Epithelial cell of alveolus of lung (primary cell): ENCODE measurements around the gene EEF2K. TPM values are rescaled to one million over a fixed set of nuclear protein-coding genes. Genes with fewer than 3 reads are reported as not detected.

Experiments
- total RNA-seq: library from RNA; depleted of rRNA; stranded (reverse); fragments of >200 nt; gene quantifications from 2 replicates; pipeline ENCODE4 v1.2.1, GENCODE V29; 2015

The EEF2K gene
- total RNA-seq = 13.1 and 13.3 TPM in 2 replicates

GRCh38 chr16:22206013-22206841, at the start of gene EEF2K:
TSS of gene EEF2K (plus strand) at chr16:22206278. CDS start at chr16:22225730, 19,452 bp downstream.

DNA sequence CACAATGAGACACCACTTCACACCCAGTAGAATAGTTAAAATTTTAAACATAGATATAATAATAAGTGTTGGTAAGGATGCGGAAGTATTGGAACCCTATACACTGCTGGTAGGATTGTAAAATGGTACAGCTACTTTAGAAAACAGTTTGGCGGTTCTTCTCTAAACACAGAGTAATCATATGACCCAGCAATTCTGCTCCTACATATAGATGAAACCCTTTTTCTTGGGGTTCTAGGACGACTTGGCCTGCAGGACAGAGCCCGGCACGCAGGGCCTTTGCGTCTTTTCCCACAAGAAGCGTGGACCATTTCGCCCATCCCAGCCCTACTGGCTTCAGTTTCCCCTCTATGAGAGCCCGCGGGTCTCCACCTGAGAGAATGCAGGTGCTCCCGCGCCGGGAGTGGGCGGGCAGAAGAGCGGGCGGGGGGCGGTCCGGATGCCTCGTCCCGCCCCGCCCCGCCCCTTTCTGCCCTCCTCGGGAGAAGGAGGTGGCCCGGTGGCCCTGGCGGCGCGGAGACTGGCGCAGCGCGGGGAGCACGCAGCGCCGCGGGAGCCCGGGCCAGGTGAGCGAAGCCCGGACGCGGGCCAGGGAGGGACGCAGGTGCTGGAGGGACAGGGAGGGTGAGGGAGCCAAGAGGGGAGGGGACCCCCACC, 44.0 kb upstream of the EEF2K start, which contains the start of gene SDR42E2:
Gene SDR42E2 (plus strand): TSS at position 508 of the 657 bp plus-strand sequence. CDS start 3,077 bp downstream, outside the sequence.

DNA sequence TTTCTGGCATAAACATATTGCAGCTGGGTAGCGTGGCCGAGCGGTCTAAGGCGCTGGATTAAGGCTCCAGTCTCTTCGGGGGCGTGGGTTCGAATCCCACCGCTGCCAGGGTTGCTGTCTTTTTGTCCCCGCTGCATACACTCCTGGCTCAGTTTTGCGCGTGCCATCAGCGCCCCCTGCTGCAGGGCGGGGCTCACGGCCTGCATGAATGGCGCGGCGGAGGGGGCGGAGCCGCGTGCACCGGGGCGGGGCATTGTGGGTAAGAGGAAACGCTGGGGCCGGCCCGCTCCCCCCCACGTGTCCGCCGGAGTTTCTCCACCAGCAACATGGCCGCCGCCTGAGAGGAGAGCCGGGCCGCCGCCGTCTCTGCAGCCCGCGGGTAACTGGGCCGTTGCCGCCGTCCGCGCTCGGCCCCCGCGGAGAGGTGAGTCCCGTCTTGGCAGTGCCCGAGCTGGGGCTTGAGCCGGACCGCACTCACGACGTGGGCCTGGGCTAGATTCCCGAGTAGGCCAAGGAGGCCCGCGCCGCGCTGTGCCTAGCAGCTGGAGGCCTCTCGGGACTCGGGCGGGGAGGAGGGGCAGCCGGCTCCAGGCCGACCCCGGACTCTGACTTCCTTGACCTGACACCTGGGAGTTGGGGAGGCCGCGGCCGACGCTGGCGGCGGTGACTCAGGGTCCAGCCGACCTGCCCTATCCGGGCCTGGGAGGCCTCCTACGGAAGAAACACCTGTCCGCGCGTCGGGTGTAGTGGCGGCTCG, 91.2 kb downstream of the EEF2K start, which contains the start of gene POLR3E:
Gene POLR3E (plus strand): TSS at position 296 of the 757 bp plus-strand sequence. CDS start 5,560 bp downstream, outside the sequence.

Other genes starting within 250 kb of the EEF2K start
- gene PDZD9, start 205.2 kb upstream of the EEF2K start, total RNA-seq = not detected in 2 replicates
- 18.2 and 25.6 TPM in 2 replicates for gene MOSMO, start 198.2 kb upstream of the EEF2K start, total RNA-seq
- 0.13 TPM in 1 of 2 replicates, not detected in the other for gene VWA3A, start 113.7 kb upstream of the EEF2K start, total RNA-seq
- gene SDR42E2, start 43.8 kb upstream of the EEF2K start, total RNA-seq = not detected in 2 replicates
- 20.4 and 22.8 TPM in 2 replicates for gene POLR3E, start 91.1 kb downstream of the EEF2K start, total RNA-seq
- gene CDR2, start 168.3 kb downstream of the EEF2K start, total RNA-seq = 23.0 and 44.0 TPM in 2 replicates